KMS-11 (cell line): ENCODE data around the gene NLK.

Experiments
- H2AFZ ChIP-seq: fragments of 200-600 bp; sonication (generic); 2 replicates; pipeline ENCODE4 v1.6.1; 2016; ENCODE audit warnings: antibody characterized with exemption, mixed run types, low read depth
- H3K27ac ChIP-seq: fragments of 200-600 bp; sonication (generic); 2 replicates; pipeline ENCODE4 v1.6.1; 2016; ENCODE audit warnings: mild to moderate bottlenecking, mixed run types
- H3K27me3 ChIP-seq: fragments of 200-600 bp; sonication (generic); 2 replicates; pipeline ENCODE4 v1.6.1; 2017; ENCODE audit warnings: mild to moderate bottlenecking, low read depth, mixed run types, moderate library complexity; ENCODE audit not compliant: insufficient read depth
- H3K36me3 ChIP-seq: fragments of 200-600 bp; sonication (generic); 2 replicates; pipeline ENCODE4 v1.6.1; 2017; ENCODE audit warnings: mild to moderate bottlenecking, mixed run types; ENCODE audit not compliant: insufficient read depth
- H3K4me1 ChIP-seq: fragments of 200-600 bp; sonication (generic); 2 replicates; pipeline ENCODE4 v1.6.1; 2016; ENCODE audit warnings: mild to moderate bottlenecking, low read depth, mixed run types; ENCODE audit not compliant: poor library complexity, severe bottlenecking
- H3K4me2 ChIP-seq: fragments of 200-600 bp; sonication (generic); 2 replicates; pipeline ENCODE4 v1.7.0; 2016; ENCODE audit warnings: mild to moderate bottlenecking, mixed run types
- H3K4me3 ChIP-seq: fragments of 200-600 bp; sonication (generic); IDR thresholded peaks from 2 replicates; pipeline ENCODE4 v1.6.1; 2017; ENCODE audit warnings: low read depth, low read length, mixed read lengths; ENCODE audit not compliant: insufficient read depth
- H3K79me2 ChIP-seq: fragments of 200-600 bp; sonication (generic); 2 replicates; pipeline ENCODE4 v1.6.1; 2016; ENCODE audit warnings: low read depth, mixed run types; ENCODE audit not compliant: insufficient read depth
- H3K9ac ChIP-seq: fragments of 200-600 bp; sonication (generic); 2 replicates; pipeline ENCODE4 v1.6.1; 2016; ENCODE audit warnings: mild to moderate bottlenecking, mixed run types
- H4K20me1 ChIP-seq: fragments of 200-600 bp; sonication (generic); 2 replicates; pipeline ENCODE4 v1.6.1; 2016; ENCODE audit warnings: mild to moderate bottlenecking, mixed run types; ENCODE audit not compliant: insufficient read depth
- CTCF ChIP-seq: fragments of 200-600 bp; sonication (generic); conservative IDR thresholded peaks from 2 replicates; pipeline ENCODE4 v1.6.1; 2017; ENCODE audit warnings: low read depth, mild to moderate bottlenecking, antibody characterized with exemption, low read length, moderate library complexity, mixed read lengths

Gene NLK

GRCh38 chr17:28199728-28200127 is 157.3 kb downstream of the NLK start:
- H3K4me3 ChIP-seq: no peak overlapping the region
- no peak overlapping the region for H3K9ac ChIP-seq
- H2AFZ ChIP-seq: no peak overlapping the region
- no peaks in the 10 kb centered on the region for H3K79me2 ChIP-seq
- no peak overlapping the region for H3K4me2 ChIP-seq
- peaks cover 3% of the 10 kb centered on the region for H3K4me1 ChIP-seq
- no peak overlapping the region for H3K27ac ChIP-seq
- TF ChIP-seq CTCF: no peak
- no peaks in the 10 kb centered on the region for H4K20me1 ChIP-seq
- H3K27me3 ChIP-seq: no peaks in the 10 kb centered on the region
- no peaks in the 10 kb centered on the region for H3K36me3 ChIP-seq

- Histone ChIP-seq H3K27me3 (no peaks in the 10 kb centered on the region), H3K4me2 (no peak overlapping the region), H3K27ac (no peak overlapping the region), H3K36me3 (no peaks in the 10 kb centered on the region), H4K20me1 (no peaks in the 10 kb centered on the region), H3K79me2 (no peaks in the 10 kb centered on the region), H3K4me3 (no peak overlapping the region), H2AFZ (no peak overlapping the region), H3K9ac (no peak overlapping the region), H3K4me1 (peaks cover 3% of the 10 kb centered on the region)
- TF ChIP-seq CTCF: no peak
Observed at GRCh38 chr17:28201315-28201714, 158.8 kb downstream of the NLK start.

- Histone ChIP-seq H3K27ac (no peak overlapping the region), H4K20me1 (no peaks in the 10 kb centered on the region), H3K79me2 (no peaks in the 10 kb centered on the region), H2AFZ (no peak overlapping the region), H3K4me2 (no peak overlapping the region), H3K4me3 (no peak overlapping the region), H3K36me3 (no peaks in the 10 kb centered on the region), H3K27me3 (no peaks in the 10 kb centered on the region), H3K9ac (no peak overlapping the region), H3K4me1 (no peaks in the 10 kb centered on the region)
- TF ChIP-seq CTCF: no peak
Observed at GRCh38 chr17:28204244-28204643, 161.8 kb downstream of the NLK start.

GRCh38 chr17:28204751-28205150 is 162.3 kb downstream of the NLK start:
- H3K79me2 ChIP-seq: no peaks in the 10 kb centered on the region
- H3K9ac ChIP-seq: no peak overlapping the region
- no peak overlapping the region for H3K4me3 ChIP-seq
- H3K4me2 ChIP-seq: no peak overlapping the region
- no peak overlapping the region for H2AFZ ChIP-seq
- no peak overlapping the region for H3K27ac ChIP-seq
- no peaks in the 10 kb centered on the region for H4K20me1 ChIP-seq
- no peaks in the 10 kb centered on the region for H3K27me3 ChIP-seq
- no peaks in the 10 kb centered on the region for H3K36me3 ChIP-seq
- TF ChIP-seq CTCF: no peak
- H3K4me1 ChIP-seq: no peaks in the 10 kb centered on the region

GRCh38 chr17:28206292-28206691 is 163.8 kb downstream of the NLK start:
- no peaks in the 10 kb centered on the region for H3K4me1 ChIP-seq
- no peaks in the 10 kb centered on the region for H3K27me3 ChIP-seq
- no peak overlapping the region for H3K4me3 ChIP-seq
- H3K27ac ChIP-seq: no peak overlapping the region
- H3K9ac ChIP-seq: no peak overlapping the region
- H3K36me3 ChIP-seq: no peaks in the 10 kb centered on the region
- no peak overlapping the region for H2AFZ ChIP-seq
- no peaks in the 10 kb centered on the region for H4K20me1 ChIP-seq
- TF ChIP-seq CTCF: no peak
- no peaks in the 10 kb centered on the region for H3K79me2 ChIP-seq
- no peak overlapping the region for H3K4me2 ChIP-seq
